Activated T-cell treated with anti-CD3 and anti-CD28 coated beads, Interleukin-2, amount 50 U/mL, for 72 hours (primary cell): ENCODE results near the gene HOXC6. TPM values are rescaled to one million over a fixed set of nuclear protein-coding genes. Genes with fewer than 3 reads are reported as not detected.
"Not testable (repeated sequence)": the region's sequence is repeated elsewhere in the genome, so short reads cannot be mapped to it uniquely, and the experiment has no call there.

Source experiments
- ATAC-seq, 2 donors: fragments of 150-1000 bp; cut with Tn5 transposase; replicated peaks in 1 of 2; 2 replicates each; pipeline ENCODE4 v1.10.0; 2021; ENCODE audit warnings: moderate library complexity in 2 of 2, mild to moderate bottlenecking in 1 of 2
- DNase-seq, 2 donors: peaks; one replicate each; pipeline ENCODE4 v3.0.0; 2021 to 2022; ENCODE audit warnings: mixed read lengths in 1 of 2
- H3K27ac Mint-ChIP-seq: one replicate; pipeline ENCODE4 v1.8.0; 2022; ENCODE audit warnings: mild to moderate bottlenecking, moderate library complexity, mixed read lengths
- H3K27me3 Mint-ChIP-seq: one replicate; pipeline ENCODE4 v1.8.0; 2022; ENCODE audit warnings: low read depth, mixed read lengths
- H3K36me3 Mint-ChIP-seq, 2 donors: one replicate each; pipeline ENCODE4 v1.8.0; 2022; ENCODE audit warnings: mixed read lengths in 2 of 2, mild to moderate bottlenecking in 1 of 2; ENCODE audit not compliant: insufficient read depth in 2 of 2
- H3K4me1 Mint-ChIP-seq: one replicate; pipeline ENCODE4 v1.8.0; 2022; ENCODE audit warnings: low read depth, mixed read lengths
- H3K4me3 Mint-ChIP-seq, 2 donors: one replicate each; pipeline ENCODE4 v1.8.0; 2022; ENCODE audit warnings: mild to moderate bottlenecking in 2 of 2, mixed read lengths in 2 of 2, moderate library complexity in 2 of 2
- H3K9me3 Mint-ChIP-seq, 2 donors: one replicate each; pipeline ENCODE4 v1.8.0; 2022; ENCODE audit warnings: mixed read lengths in 2 of 2
- total RNA-seq, 2 donors: library from RNA; stranded (reverse); gene quantifications; one replicate each; pipeline ENCODE4 v1.2.3, GENCODE V29; 2022

The HOXC6 gene
- total RNA-seq, 2 donors from 2014 or later, result not detected

- Mint-ChIP-seq H3K27me3 (no peaks in the 10 kb centered on the region), H3K4me1 (no peaks in the 10 kb centered on the region), H3K9me3 (no peaks in the 10 kb centered on the region), H3K4me3 (no peak overlapping the region), H3K27ac (no peak overlapping the region), H3K36me3 (no peaks in the 10 kb centered on the region)
- ATAC-seq, result no peak
- DNase-seq, result no peak
Observed at GRCh38 chr12:54074308-54074707, 46.1 kb downstream of the HOXC6 start.

- no peaks in the 10 kb centered on the region for H3K27me3 Mint-ChIP-seq
- H3K9me3 Mint-ChIP-seq, result no peaks in the 10 kb centered on the region
- no peak for ATAC-seq
- no peak overlapping the region for H3K27ac Mint-ChIP-seq
- H3K4me1 Mint-ChIP-seq, result no peaks in the 10 kb centered on the region
- no peaks in the 10 kb centered on the region for H3K36me3 Mint-ChIP-seq
- no peak for DNase-seq
- H3K4me3 Mint-ChIP-seq, result no peak overlapping the region
Observed at GRCh38 chr12:54075409-54075808, 47.2 kb downstream of the HOXC6 start.

- DNase-seq, result no peak
- Mint-ChIP-seq H3K36me3 (no peaks in the 10 kb centered on the region), H3K27me3 (no peaks in the 10 kb centered on the region), H3K4me1 (peaks cover 3% of the 10 kb centered on the region), H3K9me3 (no peaks in the 10 kb centered on the region), H3K27ac (no peak overlapping the region), H3K4me3 (no peak overlapping the region)
- no peak for ATAC-seq
Observed at GRCh38 chr12:54075974-54076373, 47.7 kb downstream of the HOXC6 start.

- peaks cover 20% of the 10 kb centered on the region for H3K4me1 Mint-ChIP-seq
- not testable (repeated sequence) for H3K36me3 Mint-ChIP-seq, H3K9me3 Mint-ChIP-seq, H3K4me3 Mint-ChIP-seq, H3K27me3 Mint-ChIP-seq, DNase-seq, H3K27ac Mint-ChIP-seq, ATAC-seq
Observed at GRCh38 chr12:54077843-54078242, 49.6 kb downstream of the HOXC6 start.

- not testable (repeated sequence) for ATAC-seq, H3K4me3 Mint-ChIP-seq, H3K27me3 Mint-ChIP-seq, H3K36me3 Mint-ChIP-seq, H3K9me3 Mint-ChIP-seq, DNase-seq
- Mint-ChIP-seq H3K27ac (peak overlapping the region; percentile 5), H3K4me1 (peaks cover 31% of the 10 kb centered on the region)
Observed at GRCh38 chr12:54079115-54079514, 50.9 kb downstream of the HOXC6 start.

Other genes with a start within 250 kb of the HOXC6 start
- not detected for gene HOXC13, start 89.6 kb upstream of the HOXC6 start, total RNA-seq
- gene HOXC12, start 73.5 kb upstream of the HOXC6 start, total RNA-seq, result not detected
- not detected for gene HOXC11, start 55.3 kb upstream of the HOXC6 start, total RNA-seq
- gene HOTAIR, start 53.5 kb upstream of the HOXC6 start, total RNA-seq, result not detected
- not detected for gene HOXC10, start 43.3 kb upstream of the HOXC6 start, total RNA-seq
- not detected for gene HOXC9, start 28.3 kb upstream of the HOXC6 start, total RNA-seq
- not detected for gene HOXC8, start 19.5 kb upstream of the HOXC6 start, total RNA-seq
- not detected for gene HOXC5, start 4.6 kb downstream of the HOXC6 start, total RNA-seq
- gene HOXC4, start 25.4 kb downstream of the HOXC6 start, total RNA-seq, result 1 to 10 TPM in 1 of 2 donors, under 1 TPM in 1; 1.00 to 1.1 TPM
- gene SMUG1, start 160.5 kb downstream of the HOXC6 start, total RNA-seq, result 10 to 100 TPM; 21.4 to 24.9 TPM